HUES64 (cell line): ENCODE data around the gene PXT1. TPM values are rescaled to one million over a fixed set of nuclear protein-coding genes. Genes with fewer than 3 reads are reported as not detected.
A peak's percentile ranks its signal among the peaks of the same experiment; 100 is the strongest.
"Not testable (repeated sequence)": the region's sequence is repeated elsewhere in the genome, so short reads cannot be mapped to it uniquely, and the experiment has no call there.

Source experiments
- H3K27ac ChIP-seq: 2 replicates; pipeline ENCODE4 v1.7.0; 2013; ENCODE audit warnings: low read depth, low read length, inconsistent platforms
- H3K27me3 ChIP-seq: 2 replicates; pipeline ENCODE4 v1.6.1; 2013; ENCODE audit warnings: mild to moderate bottlenecking, low read length; ENCODE audit not compliant: insufficient read depth
- H3K36me3 ChIP-seq: 2 replicates; pipeline ENCODE4 v1.6.1; 2013; ENCODE audit warnings: mild to moderate bottlenecking, low read length; ENCODE audit not compliant: insufficient read depth
- H3K4me1 ChIP-seq: 2 replicates; pipeline ENCODE4 v1.6.1; 2013; ENCODE audit warnings: mild to moderate bottlenecking, low read length, moderate library complexity; ENCODE audit not compliant: insufficient read depth
- H3K4me3 ChIP-seq: 2 replicates; pipeline ENCODE4 v1.5.1; 2013; ENCODE audit warnings: mild to moderate bottlenecking, low read length, moderate library complexity
- H3K9ac ChIP-seq: 2 replicates; pipeline ENCODE4 v1.6.1; 2013; ENCODE audit warnings: mild to moderate bottlenecking, low read depth, low read length
- H3K9me3 ChIP-seq: 2 replicates; pipeline ENCODE4 v1.6.1; 2013; ENCODE audit warnings: low read depth, low read length; ENCODE audit not compliant: insufficient read depth
- WGBS: fragments of 150-250, 120-280 bp; methylation state at CpG from one replicate; pipeline ENCODE4 v1.1.7; 2013; ENCODE audit warnings: missing lambda C conversion rate; 5-methylcytosine and 5-hydroxymethylcytosine counted together
- polyA plus RNA-seq, 2 experiments: library from polyadenylated mRNA; stranded (reverse); fragments of 50-300 nt; gene quantifications; one replicate each; pipeline ENCODE4 v1.2.3, GENCODE V29; 2013

PXT1 gene, protein sequence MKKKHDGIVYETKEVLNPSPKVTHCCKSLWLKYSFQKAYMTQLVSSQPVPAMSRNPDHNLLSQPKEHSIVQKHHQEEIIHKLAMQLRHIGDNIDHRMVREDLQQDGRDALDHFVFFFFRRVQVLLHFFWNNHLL
- not detected for polyA plus RNA-seq (2013, experiment 1 of 2)
- not detected for polyA plus RNA-seq (2013, experiment 2 of 2)

DNA sequence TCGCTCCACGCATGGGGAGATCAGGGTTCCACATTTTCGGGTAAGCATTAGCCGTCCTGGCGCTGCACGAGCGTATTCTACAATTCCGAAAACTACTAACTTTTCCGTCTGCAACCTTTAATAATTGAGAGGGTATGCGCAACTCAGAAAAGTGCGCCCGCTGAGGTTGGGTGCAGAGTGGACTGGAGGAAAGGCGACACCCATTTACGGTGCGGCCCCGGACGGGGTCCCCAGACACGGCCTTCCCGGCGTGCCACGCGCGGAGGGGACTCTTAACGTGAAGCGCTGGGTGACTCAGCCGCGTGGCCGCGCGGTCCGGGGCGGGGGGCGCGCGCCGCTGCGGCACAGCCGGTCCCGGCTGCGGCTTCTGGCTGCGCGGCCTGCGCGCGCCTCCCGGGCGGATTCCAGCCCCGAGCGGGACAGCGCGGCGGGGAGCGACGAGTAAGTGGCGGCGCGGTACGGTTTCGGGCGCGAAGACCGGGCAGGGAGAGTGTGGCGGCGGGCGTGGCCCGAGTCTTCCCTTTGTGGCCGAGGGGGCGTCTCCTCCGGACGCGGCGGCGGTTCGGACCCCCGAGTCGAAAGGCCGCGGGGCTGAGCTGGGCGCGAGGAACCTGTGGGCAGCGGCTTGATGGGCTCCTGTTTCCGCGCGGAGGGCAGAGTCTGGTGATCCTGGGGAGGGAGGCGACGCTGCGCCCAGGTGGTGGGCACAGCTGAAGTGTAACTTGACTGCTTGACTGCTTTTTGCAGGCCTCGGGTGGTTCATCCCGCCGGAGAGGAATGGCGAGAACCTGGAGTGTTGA lies at the start of gene PXT1, which contains the start of gene KCTD20:
PXT1 (minus strand) TSS at position 184 of the 800 bp plus-strand sequence. CDS start 16,772 bp downstream, outside the sequence.
KCTD20 (plus strand) TSS at position 330 of the 800 bp plus-strand sequence. CDS start 27,098 bp downstream, outside the sequence.
- H3K4me3 ChIP-seq: peak within 1 kb of the TSS; percentile 92
- 2% methylated on average over 91 of the region's 91 CpGs for WGBS
- H3K9ac ChIP-seq: peak within 1 kb of the TSS; percentile 88
- no peaks in the 10 kb centered on the region for H3K9me3 ChIP-seq
- H3K36me3 ChIP-seq: no peaks in the 10 kb centered on the region
- H3K4me1 ChIP-seq: peaks cover 20% of the 10 kb centered on the region
- H3K27me3 ChIP-seq: no peaks in the 10 kb centered on the region
- peak within 1 kb of the TSS; percentile 67 for H3K27ac ChIP-seq

DNA sequence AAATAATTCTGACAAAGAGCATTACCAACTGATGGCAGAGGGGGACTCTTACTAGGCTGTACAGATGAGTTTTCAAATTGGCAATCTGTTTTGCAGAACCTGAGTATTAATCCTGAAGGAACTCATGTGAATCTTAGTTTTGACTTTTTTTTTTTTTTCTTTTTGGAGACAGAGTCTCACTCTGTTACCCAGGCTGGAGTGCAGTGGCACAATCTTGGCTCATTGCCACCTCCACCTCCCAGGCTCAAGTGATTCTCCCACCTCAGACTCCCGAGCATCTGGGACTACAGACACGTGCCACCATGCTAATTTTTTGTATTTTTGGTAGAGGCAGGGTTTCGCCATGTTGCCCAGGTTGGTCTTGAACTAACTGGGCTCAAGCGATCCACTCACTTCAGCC lies 49.4 kb upstream of the PXT1 start:
- peaks cover 47% of the 10 kb centered on the region for H3K36me3 ChIP-seq

DNA sequence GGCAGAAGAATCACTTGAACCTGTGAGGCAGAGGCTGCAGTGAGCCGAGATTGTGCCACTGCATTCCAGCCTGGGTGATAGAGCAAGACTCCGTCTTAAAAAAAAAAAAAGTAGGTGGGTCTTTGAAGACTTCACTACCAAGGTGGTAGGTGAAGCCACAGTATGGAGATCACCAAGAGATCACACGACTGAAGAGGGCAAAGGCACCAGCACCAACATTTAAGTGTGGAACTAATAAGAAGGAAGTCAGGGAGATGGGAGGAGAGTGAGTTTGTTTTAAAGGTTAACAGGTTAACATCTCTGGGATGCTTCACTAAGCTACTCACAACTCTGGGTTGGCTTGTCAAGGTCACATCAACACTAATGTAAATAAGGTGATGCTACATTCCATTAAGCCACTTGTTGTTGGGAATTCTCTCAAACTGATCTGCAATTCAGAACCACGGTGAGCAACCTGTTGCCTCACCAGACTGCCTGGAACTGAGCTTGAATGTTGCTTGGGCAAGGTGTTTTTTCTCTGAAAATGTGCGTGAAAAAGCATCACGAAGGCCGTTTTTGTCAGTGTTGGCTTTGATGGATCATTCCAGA lies 48.8 kb upstream of the PXT1 start:
- Histone ChIP-seq H3K9me3 (no peaks in the 10 kb centered on the region), H3K4me3 (no peak overlapping the region), H3K4me1 (peaks cover 19% of the 10 kb centered on the region), H3K36me3 (peaks cover 47% of the 10 kb centered on the region), H3K27me3 (no peaks in the 10 kb centered on the region), H3K9ac (no peak overlapping the region), H3K27ac (no peak overlapping the region)
- whole genome bisulfite sequencing: 90% methylated on average over 7 of the region's 7 CpGs

More for the DNA sequence above, 49.4 kb upstream of the PXT1 start:
- Histone ChIP-seq H3K27me3 (no peaks in the 10 kb centered on the region), H3K4me3 (no peak overlapping the region), H3K4me1 (peaks cover 19% of the 10 kb centered on the region), H3K27ac (no peak overlapping the region), H3K9ac (no peak overlapping the region), H3K9me3 (no peaks in the 10 kb centered on the region)
- WGBS: 98% methylated on average over 4 of the region's 4 CpGs

DNA sequence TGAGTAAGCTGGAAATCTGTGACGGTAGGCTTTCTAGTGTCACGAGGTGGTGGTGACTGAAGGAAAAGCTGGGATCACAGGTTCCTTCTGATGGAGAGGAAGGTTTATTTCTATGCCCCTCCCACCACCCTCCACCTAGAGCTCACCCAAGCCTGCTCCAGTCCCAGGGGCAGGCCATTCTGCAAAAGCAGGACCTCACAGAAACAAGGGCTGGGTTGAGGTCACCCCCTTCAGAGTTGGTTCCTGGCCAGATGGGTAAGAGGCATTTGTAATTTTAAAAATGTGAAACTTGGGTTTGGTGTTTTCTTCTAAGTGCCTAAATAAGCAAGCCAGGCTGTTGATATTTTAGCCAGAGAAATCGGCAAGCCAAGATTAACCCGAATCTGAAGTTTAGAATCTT lies 46.8 kb upstream of the PXT1 start:
- WGBS: 94% methylated on average over 4 of the region's 4 CpGs
- H3K27me3 ChIP-seq: no peaks in the 10 kb centered on the region
- H3K27ac ChIP-seq: no peak overlapping the region
- H3K4me3 ChIP-seq: no peak overlapping the region
- H3K9ac ChIP-seq: no peak overlapping the region
- peaks cover 18% of the 10 kb centered on the region for H3K4me1 ChIP-seq
- no peaks in the 10 kb centered on the region for H3K9me3 ChIP-seq
- peaks cover 44% of the 10 kb centered on the region for H3K36me3 ChIP-seq

DNA sequence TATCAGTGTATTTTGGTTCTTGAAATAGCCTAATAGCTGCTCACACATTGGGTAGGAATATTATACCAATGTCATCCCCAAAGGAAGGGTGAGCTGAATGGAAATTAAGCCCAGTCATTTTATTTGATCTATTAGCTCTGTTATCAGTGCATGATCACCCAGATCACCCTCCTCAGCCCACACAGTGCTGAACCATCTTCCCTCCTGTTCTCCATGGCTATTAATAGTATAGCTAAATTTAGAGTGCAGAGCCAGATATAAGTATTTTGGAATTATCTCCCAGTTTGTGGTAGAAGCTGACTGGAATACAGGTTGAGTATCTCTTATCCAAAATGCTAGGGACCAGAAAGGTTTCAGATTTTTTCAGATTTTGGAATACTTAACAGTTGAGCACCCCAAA lies 45.6 kb upstream of the PXT1 start:
- Histone ChIP-seq H3K4me3 (no peak overlapping the region), H3K9ac (no peak overlapping the region), H3K27ac (no peak overlapping the region), H3K9me3 (no peaks in the 10 kb centered on the region), H3K27me3 (no peaks in the 10 kb centered on the region), H3K4me1 (peaks cover 8% of the 10 kb centered on the region), H3K36me3 (peaks cover 51% of the 10 kb centered on the region)

DNA sequence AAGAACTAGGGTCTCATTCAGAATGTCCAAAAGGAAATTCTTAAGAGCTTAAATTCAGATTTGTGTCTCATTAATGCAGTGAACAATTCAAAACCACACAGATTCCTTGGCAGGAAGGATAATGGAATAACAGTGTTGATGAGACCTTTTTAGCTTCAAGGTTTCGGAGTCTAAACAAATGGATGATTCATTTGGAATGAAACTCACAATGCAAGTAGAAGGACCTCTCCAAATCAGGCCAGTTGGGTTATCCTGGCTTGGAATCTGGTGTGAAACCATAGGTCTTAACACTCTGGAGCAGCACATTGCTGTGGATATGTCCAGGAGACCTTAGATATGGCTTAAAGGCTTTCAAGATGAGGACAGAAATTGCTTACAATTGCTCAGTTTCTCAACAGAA lies 45.0 kb upstream of the PXT1 start:
- H3K4me1 ChIP-seq: peaks cover 6% of the 10 kb centered on the region
- 95% methylated on average over 1 of the region's 1 CpG for WGBS
- H3K9me3 ChIP-seq: no peaks in the 10 kb centered on the region
- peaks cover 51% of the 10 kb centered on the region for H3K36me3 ChIP-seq
- no peak overlapping the region for H3K9ac ChIP-seq
- no peak overlapping the region for H3K4me3 ChIP-seq
- H3K27ac ChIP-seq: no peak overlapping the region
- H3K27me3 ChIP-seq: no peaks in the 10 kb centered on the region

DNA sequence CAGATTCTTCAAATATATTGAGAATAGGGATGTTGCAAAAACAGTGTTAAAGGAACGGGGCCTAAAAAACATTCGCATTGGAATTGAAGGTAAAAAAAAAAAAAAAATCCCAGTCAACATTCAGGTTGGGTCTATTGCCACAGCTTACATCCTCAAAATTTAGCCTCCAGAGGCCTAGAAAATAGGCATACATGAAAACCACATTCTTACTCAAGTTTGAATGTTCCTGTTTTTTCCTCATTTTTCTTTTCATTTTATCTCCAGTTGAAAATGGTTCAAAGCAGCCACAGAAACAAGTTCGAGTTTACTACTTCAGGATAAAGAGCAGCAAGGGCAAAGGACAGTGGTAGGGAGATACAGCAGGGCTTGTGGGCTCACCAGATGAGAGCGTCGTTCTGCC lies 42.1 kb upstream of the PXT1 start:
- H3K27ac ChIP-seq: no peak overlapping the region
- H3K4me3 ChIP-seq: no peak overlapping the region
- no peak overlapping the region for H3K9ac ChIP-seq
- H3K36me3 ChIP-seq: peaks cover 73% of the 10 kb centered on the region
- WGBS: 93% methylated on average over 4 of the region's 5 CpGs
- no peaks in the 10 kb centered on the region for H3K9me3 ChIP-seq
- H3K27me3 ChIP-seq: no peaks in the 10 kb centered on the region
- no peaks in the 10 kb centered on the region for H3K4me1 ChIP-seq

DNA sequence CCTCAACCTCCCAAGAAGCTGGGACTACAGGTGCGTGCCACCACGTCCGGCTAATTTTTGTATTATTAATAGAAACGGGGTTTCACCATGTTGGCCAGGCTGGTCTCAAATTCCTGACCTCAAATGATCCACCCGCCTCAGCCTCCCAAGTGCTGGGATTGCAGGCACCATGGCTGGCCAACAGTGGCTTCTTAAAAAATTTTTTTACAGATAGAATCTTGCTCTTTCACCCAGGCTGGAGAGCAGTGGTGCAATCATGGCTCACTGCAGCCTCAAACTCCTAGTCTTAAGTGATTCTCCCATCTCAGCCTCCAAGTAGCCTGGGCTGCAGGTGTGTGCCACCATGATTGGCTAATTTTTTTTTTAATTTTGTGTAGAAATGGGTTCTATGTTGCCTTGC lies 40.7 kb upstream of the PXT1 start:
- H3K4me3 ChIP-seq, H3K27me3 ChIP-seq, H3K27ac ChIP-seq, H3K9ac ChIP-seq, H3K9me3 ChIP-seq, H3K4me1 ChIP-seq: not testable (repeated sequence)
- peaks cover 78% of the 10 kb centered on the region for H3K36me3 ChIP-seq
- WGBS: 98% methylated on average over 5 of the region's 5 CpGs

DNA sequence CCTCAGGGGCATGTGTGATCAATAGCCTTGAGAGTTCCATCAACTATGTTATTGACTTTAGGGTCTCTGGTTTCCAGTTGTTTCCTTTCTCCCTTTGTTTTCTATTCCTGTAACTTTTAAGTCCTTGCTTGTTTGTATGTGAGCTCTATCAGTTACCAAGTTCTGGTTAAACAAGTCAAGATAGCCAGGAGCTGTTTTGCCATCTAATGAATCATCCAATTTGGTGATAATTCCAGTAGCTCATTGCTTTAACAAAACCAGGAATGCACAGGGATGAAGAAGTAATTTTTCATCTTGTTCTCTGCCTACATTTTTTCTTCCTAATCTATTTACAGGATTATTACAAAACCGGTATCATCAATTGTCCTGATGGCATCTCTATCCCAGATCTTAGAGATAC lies 36.6 kb upstream of the PXT1 start:
- WGBS: 100% methylated on average over 1 of the region's 1 CpG
- H3K36me3 ChIP-seq: peaks cover 57% of the 10 kb centered on the region
- H3K9ac ChIP-seq: no peak overlapping the region
- no peaks in the 10 kb centered on the region for H3K9me3 ChIP-seq
- H3K27ac ChIP-seq: no peak overlapping the region
- no peaks in the 10 kb centered on the region for H3K4me1 ChIP-seq
- no peak overlapping the region for H3K4me3 ChIP-seq
- no peaks in the 10 kb centered on the region for H3K27me3 ChIP-seq

DNA sequence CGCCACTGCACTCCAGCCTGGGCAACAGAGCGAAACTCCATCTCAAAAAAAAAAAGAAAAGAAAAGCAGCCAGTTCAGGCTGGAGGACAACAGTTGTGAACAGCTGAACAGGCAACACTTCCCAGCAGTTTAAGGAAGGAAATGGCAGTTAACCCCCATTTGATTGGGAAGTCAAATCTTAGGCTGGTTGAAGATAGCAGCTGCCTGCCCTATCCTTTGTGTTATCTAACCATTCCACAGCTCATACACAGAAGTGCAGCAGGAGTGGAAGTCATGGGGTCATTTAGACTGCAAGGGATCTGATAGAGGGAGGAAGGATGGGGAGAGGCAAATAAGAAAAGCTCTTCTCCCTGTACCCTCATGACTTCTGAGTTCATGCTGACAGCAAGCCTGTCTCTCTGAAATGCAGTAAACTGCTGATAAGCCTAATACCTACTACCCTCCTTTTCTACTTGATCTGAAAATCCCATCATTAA lies 35.4 kb upstream of the PXT1 start:
- H3K9me3 ChIP-seq: no peaks in the 10 kb centered on the region
- H3K36me3 ChIP-seq: peaks cover 56% of the 10 kb centered on the region
- H3K4me1 ChIP-seq: no peaks in the 10 kb centered on the region
- no peaks in the 10 kb centered on the region for H3K27me3 ChIP-seq
- no peak overlapping the region for H3K4me3 ChIP-seq
- H3K9ac ChIP-seq: no peak overlapping the region
- no peak overlapping the region for H3K27ac ChIP-seq
- 96% methylated on average over 2 of the region's 2 CpGs for WGBS

DNA sequence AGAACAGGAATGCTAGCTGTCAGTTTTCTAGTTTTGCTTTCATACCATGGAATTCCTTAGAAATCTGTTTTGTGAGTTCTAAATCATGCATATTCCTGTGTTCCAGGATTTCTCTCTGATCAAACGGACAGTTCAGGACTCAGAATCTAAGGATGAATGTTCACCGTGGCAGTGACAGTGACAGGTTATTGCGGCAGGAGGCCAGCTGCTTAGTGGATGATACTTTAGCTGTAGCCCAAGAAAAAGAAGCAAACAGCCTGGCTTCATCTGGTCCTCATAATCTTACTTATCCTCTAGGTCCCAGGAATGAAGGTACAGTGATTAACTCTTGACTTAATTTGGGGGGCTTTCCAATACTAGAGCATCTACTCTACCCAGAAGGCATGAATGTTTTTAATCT lies 27.3 kb upstream of the PXT1 start:
- H3K36me3 ChIP-seq: peaks cover 33% of the 10 kb centered on the region
- no peaks in the 10 kb centered on the region for H3K4me1 ChIP-seq
- no peak overlapping the region for H3K9ac ChIP-seq
- no peak overlapping the region for H3K4me3 ChIP-seq
- WGBS: 93% methylated on average over 3 of the region's 3 CpGs
- no peaks in the 10 kb centered on the region for H3K27me3 ChIP-seq
- no peak overlapping the region for H3K27ac ChIP-seq
- no peaks in the 10 kb centered on the region for H3K9me3 ChIP-seq
